ENCODE results near the gene ADGB. TPM values are rescaled to one million over a fixed set of nuclear protein-coding genes. Genes with fewer than 3 reads are reported as not detected.

ADGB gene
- total and polyA plus RNA-seq, 4 donors: 0.23 TPM; not detected in 3

- TF ChIP-seq MAX (IDR thresholded peaks at IDR 0.05): no peak
Measured at GRCh38 chr6:146679386-146679785, 80.6 kb downstream of the ADGB start (continued).

- H3K4me3 ChIP-seq (ENCODE audit: low read depth in 1 of 3, low read length in 3 of 3): no peak overlapping the region
- no peak overlapping the region for H3K9ac ChIP-seq (ENCODE audit: low read depth in 1 of 2, low read length in 2 of 2)
- H3K27ac ChIP-seq (ENCODE audit: low read depth in 1 of 2, low read length in 2 of 2): no peak overlapping the region
- no peak for DNase-seq (ENCODE audit: low spot score)
- H3K4me1 ChIP-seq (ENCODE audit: control insufficient read depth in 4 of 4, insufficient read depth in 4 of 4, low read length in 3 of 4): no peaks in the 10 kb centered on the region
- no peaks in the 10 kb centered on the region for H3K9me3 ChIP-seq (ENCODE audit: control insufficient read depth in 4 of 4, low read length in 3 of 4)
- H3K27me3 ChIP-seq (ENCODE audit: control insufficient read depth in 4 of 4, insufficient read depth in 4 of 4, low read length in 3 of 4): peaks cover 0 to under 1% (median 0%) of the 10 kb centered on the region in 4 donors
- TF ChIP-seq REST (IDR thresholded peaks at IDR 0.05) (no peak), TAF1 (conservative IDR thresholded peaks at IDR 0.05) (no peak), JUND (IDR thresholded peaks at IDR 0.05) (no peak), RXRA (IDR thresholded peaks at IDR 0.05) (no peak), CTCF (IDR thresholded peaks at IDR 0.05; ENCODE audit: low read depth, low read length, missing input control) (no peak), RAD21 (IDR thresholded peaks at IDR 0.05) (no peak), ATF3 (IDR thresholded peaks at IDR 0.05) (no peak), GABPA (IDR thresholded peaks at IDR 0.05 in 1 of 2, conservative IDR thresholded peaks at IDR 0.05 in 1 of 2) (no peak), ZBTB33 (IDR thresholded peaks at IDR 0.05) (no peak), HNF4A (conservative IDR thresholded peaks at IDR 0.05) (no peak), FOXA2 (IDR thresholded peaks at IDR 0.05) (no peak), EGR1 (IDR thresholded peaks at IDR 0.05; ENCODE audit: low read depth in 2 of 2) (no peak), NR2F2 (IDR thresholded peaks at IDR 0.05) (no peak)
- no peaks in the 10 kb centered on the region for H3K36me3 ChIP-seq (ENCODE audit: control insufficient read depth in 4 of 4, insufficient read depth in 3 of 4, low read depth in 1 of 4, low read length in 3 of 4)
- WGBS: 94% methylated on average over 1 of the region's 1 CpG
Measured at GRCh38 chr6:146682919-146683318, 84.1 kb downstream of the ADGB start.
